Stomach smooth muscle (tissue), 2 donors: ENCODE measurements around the gene INPP4A.

Experiments
- H3K27ac ChIP-seq: one replicate; pipeline ENCODE4 v1.7.0; 2013; ENCODE audit warnings: mild to moderate bottlenecking, low read length, inconsistent platforms
- H3K27me3 ChIP-seq, 2 donors: one replicate each; pipeline ENCODE4 v1.7.0; 2013; ENCODE audit warnings: low read length in 2 of 2; ENCODE audit not compliant: insufficient read depth in 2 of 2, control insufficient read depth in 1 of 2
- H3K36me3 ChIP-seq, 2 donors: one replicate each; pipeline ENCODE4 v1.7.0; 2013; ENCODE audit warnings: low read length in 2 of 2; ENCODE audit not compliant: control insufficient read depth in 2 of 2, insufficient read depth in 2 of 2
- H3K4me1 ChIP-seq: one replicate; pipeline ENCODE4 v1.7.0; 2013; ENCODE audit warnings: low read length; ENCODE audit not compliant: control insufficient read depth, insufficient read depth
- H3K4me3 ChIP-seq, 2 donors: one replicate each; pipeline ENCODE4 v1.7.0; 2013; ENCODE audit warnings: low read length in 2 of 2
- H3K9ac ChIP-seq, 2 donors: one replicate each; pipeline ENCODE4 v1.7.0; 2013; ENCODE audit warnings: low read length in 2 of 2, mild to moderate bottlenecking in 1 of 2
- H3K9me3 ChIP-seq, 2 donors: one replicate each; pipeline ENCODE4 v1.7.0; 2013; ENCODE audit warnings: low read length in 2 of 2; ENCODE audit not compliant: control insufficient read depth in 2 of 2
- donor health status: healthy.
- donor health status: Pancreatic carcinoma.

The INPP4A gene

DNA sequence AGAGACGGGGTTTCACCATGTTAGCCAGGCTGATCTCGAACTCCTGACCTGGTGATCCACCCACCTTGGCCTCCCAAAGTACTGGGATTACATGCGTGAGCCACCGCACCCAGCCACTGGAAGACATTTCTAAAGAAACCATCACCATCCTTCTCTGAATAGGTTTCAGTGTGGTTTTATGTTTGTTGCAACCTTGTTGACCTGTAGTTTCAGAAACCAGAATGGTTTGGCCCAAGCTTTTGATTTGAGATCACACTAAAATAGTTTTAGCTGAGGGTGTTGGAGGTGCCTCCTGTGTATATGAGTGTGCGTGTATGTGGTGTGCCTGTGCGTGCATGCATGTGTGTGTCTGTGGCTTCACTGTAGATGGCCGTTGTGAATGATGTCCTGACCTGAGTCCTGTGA, 26.2 kb downstream of the INPP4A start:
- H3K4me1 ChIP-seq: peaks cover 28% of the 10 kb centered on the region
- H3K9me3 ChIP-seq: no peaks in the 10 kb centered on the region
- no peak overlapping the region for H3K9ac ChIP-seq
- H3K36me3 ChIP-seq: peaks cover 0 to 2% of the 10 kb centered on the region in 2 donors
- no peak overlapping the region for H3K4me3 ChIP-seq
- H3K27me3 ChIP-seq: no peaks in the 10 kb centered on the region
- no peak overlapping the region for H3K27ac ChIP-seq

GRCh38 chr2:98471402-98472131, 26.9 kb downstream of the INPP4A start:
- no peak overlapping the region for H3K9ac ChIP-seq
- H3K27me3 ChIP-seq: no peaks in the 10 kb centered on the region
- H3K9me3 ChIP-seq: no peaks in the 10 kb centered on the region
- no peak overlapping the region for H3K4me3 ChIP-seq
- H3K27ac ChIP-seq: no peak overlapping the region
- peaks cover 28% of the 10 kb centered on the region for H3K4me1 ChIP-seq
- peaks cover 0 to 2% of the 10 kb centered on the region in 2 donors for H3K36me3 ChIP-seq

- Histone ChIP-seq H3K4me1 (peaks cover 31% of the 10 kb centered on the region), H3K27me3 (no peaks in the 10 kb centered on the region), H3K36me3 (peaks cover 0 to 2% of the 10 kb centered on the region in 2 donors), H3K9me3 (no peaks in the 10 kb centered on the region), H3K4me3 (no peak overlapping the region), H3K27ac (no peak overlapping the region), H3K9ac (no peak overlapping the region)
These were observed 27.5 kb downstream of the INPP4A start for GRCh38 chr2:98472132-98472650.

DNA sequence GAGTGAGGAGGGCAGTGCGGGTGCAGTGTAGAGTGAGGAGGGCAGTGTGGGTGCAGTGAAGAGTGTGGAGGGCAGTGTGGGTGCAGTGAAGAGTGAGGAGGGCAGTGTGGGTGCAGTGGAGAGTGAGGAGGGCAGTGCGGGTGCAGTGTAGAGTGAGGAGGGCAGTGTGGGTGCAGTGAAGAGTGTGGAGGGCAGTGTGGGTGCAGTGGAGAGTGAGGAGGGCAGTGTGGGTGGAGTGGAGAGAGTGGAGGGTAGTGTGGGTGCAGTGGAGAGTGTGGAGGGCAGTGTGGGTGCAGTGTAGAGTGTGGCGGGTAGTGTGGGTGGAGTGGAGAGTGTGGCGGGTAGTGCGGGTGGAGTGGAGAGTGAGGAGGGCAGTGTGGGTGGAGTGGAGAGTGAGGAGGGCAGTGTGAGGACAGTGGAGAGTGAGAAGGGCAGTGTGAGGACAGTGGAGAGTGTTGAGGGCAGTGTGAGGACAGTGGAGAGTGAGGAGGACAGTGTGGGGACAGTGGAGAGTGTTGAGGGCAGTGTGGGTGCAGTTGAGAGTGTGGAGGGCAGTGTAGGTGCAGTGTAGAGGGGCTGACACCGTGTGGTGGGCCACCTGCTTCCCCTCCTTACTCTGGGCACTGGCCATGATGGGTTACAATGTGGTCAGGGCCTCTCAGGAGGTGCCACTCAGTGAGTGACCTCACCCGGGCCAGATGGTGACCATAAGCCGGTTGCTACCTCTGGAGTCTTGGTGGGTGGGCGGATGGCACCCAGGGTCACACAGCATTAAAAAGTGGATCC, 28.5 kb downstream of the INPP4A start:
- H3K9me3 ChIP-seq: no peaks in the 10 kb centered on the region
- no peak overlapping the region for H3K9ac ChIP-seq
- H3K27me3 ChIP-seq: no peaks in the 10 kb centered on the region
- no peak overlapping the region for H3K27ac ChIP-seq
- peaks cover 38% of the 10 kb centered on the region for H3K4me1 ChIP-seq
- no peak overlapping the region for H3K4me3 ChIP-seq
- H3K36me3 ChIP-seq: peaks cover 0 to 5% of the 10 kb centered on the region in 2 donors

DNA sequence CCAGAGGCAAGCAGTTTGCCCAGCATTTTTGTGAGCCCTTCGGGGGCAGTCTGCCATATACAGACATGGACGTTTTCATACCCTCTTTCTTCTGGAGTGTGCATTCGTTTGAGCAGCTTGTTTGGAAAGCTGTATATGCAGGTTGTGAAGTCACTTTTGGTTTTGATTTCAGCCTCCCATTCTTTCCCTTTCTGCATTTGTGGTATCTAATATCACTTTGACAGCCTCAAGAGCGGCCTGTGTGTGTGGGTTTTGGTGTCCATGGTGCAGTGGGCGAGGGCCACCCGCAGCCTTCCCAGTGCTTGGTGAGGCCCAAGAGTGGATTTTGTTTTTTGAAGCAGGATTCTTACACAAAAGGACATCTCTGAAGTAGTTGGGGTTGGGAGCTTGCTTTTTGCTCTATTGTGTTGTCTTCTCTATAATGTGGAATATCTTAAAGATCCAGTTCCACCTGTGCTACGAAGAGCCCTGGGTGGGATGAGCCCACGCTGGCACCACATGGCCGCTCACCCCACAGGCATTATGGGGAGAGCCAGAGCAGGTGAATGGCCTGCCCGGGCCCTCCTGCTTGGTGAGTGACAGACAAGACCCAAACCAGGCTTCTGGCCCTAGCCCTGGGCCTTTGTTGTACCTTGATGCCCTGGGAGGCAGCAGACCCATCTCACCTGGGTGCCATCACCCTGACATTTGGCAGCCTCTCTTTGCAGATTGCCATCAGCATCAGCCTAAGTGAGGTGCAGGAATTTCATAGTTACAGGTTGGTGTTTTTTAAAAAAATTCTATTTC, 29.5 kb downstream of the INPP4A start:
- Histone ChIP-seq H3K4me3 (no peak overlapping the region), H3K9me3 (no peaks in the 10 kb centered on the region), H3K9ac (no peak overlapping the region), H3K36me3 (peaks cover 0 to 5% of the 10 kb centered on the region in 2 donors), H3K27ac (no peak overlapping the region), H3K4me1 (peaks cover 47% of the 10 kb centered on the region), H3K27me3 (no peaks in the 10 kb centered on the region)

- Histone ChIP-seq H3K27ac (no peak overlapping the region), H3K4me3 (no peak overlapping the region), H3K4me1 (peaks cover 56% of the 10 kb centered on the region), H3K36me3 (peaks cover 0 to 3% of the 10 kb centered on the region in 2 donors), H3K9me3 (no peaks in the 10 kb centered on the region), H3K27me3 (no peaks in the 10 kb centered on the region), H3K9ac (no peak overlapping the region)
These were observed 30.4 kb downstream of the INPP4A start for GRCh38 chr2:98474979-98475632.

- no peak overlapping the region for H3K9ac ChIP-seq
- peaks cover 63% of the 10 kb centered on the region for H3K4me1 ChIP-seq
- H3K27ac ChIP-seq: no peak overlapping the region
- H3K27me3 ChIP-seq: no peaks in the 10 kb centered on the region
- H3K9me3 ChIP-seq: no peaks in the 10 kb centered on the region
- H3K36me3 ChIP-seq: peaks cover 0 to 3% of the 10 kb centered on the region in 2 donors
- H3K4me3 ChIP-seq: no peak overlapping the region
These were observed 31.7 kb downstream of the INPP4A start for GRCh38 chr2:98476192-98476868.

DNA sequence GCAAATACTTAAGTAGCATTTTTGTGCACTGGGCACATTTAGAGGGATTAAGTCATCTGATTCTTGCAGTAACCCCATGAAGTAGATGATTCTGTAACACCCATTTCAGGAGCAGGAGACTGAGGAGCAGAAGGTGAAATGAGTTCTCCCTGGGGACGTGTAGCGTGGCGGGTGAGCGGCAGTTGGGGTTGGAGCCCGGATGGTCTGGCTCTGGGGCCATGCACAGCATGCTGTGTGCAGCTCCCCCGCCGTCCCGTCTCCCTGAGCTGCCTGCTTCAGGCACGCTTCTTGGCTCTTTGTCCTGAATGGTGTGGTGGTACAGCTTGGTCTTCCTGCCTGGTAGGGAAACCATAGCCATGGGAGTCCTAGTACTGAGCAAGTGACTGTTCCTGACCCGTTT, 32.4 kb downstream of the INPP4A start:
- Histone ChIP-seq H3K27me3 (no peaks in the 10 kb centered on the region), H3K27ac (no peak overlapping the region), H3K4me1 (peaks cover 61% of the 10 kb centered on the region), H3K9ac (no peak overlapping the region), H3K4me3 (no peak overlapping the region), H3K9me3 (no peaks in the 10 kb centered on the region), H3K36me3 (peaks cover 0 to 3% of the 10 kb centered on the region in 2 donors)

DNA sequence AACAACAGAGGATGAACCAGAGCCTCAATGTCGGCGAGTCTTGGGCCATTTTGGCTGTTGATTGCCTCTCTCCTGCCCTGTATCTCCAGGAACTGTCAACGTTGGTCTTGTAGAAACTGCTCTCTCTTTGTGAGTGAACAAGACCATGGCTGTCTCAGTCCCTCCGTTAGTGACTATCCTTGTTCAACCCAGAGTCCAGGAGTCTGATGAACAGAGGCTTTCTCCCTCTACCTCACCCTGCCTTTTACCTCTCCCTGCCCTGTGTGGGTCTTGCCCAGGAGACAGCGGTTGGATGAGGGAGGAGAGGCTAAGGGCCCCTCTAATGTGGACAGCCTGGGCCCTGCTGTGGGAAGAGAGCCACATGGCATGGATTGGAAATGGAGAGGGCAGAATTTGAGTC, 32.8 kb downstream of the INPP4A start:
- no peaks in the 10 kb centered on the region for H3K27me3 ChIP-seq
- H3K36me3 ChIP-seq: peaks cover 0 to 3% of the 10 kb centered on the region in 2 donors
- H3K4me3 ChIP-seq: no peak overlapping the region
- H3K27ac ChIP-seq: no peak overlapping the region
- no peak overlapping the region for H3K9ac ChIP-seq
- H3K4me1 ChIP-seq: peaks cover 58% of the 10 kb centered on the region
- H3K9me3 ChIP-seq: no peaks in the 10 kb centered on the region
